RCC 7860 (cell line): ENCODE data around the gene ZDHHC5.

ENCODE experiments used
- DNase-seq: peaks from one replicate; pipeline ENCODE4 v3.0.0-alpha.2; 2015; ENCODE audit warnings: low spot score
- FAIRE-seq: peaks from 2 replicates; lab custom pipeline; 2012; peaks lifted over from hg19 to GRCh38; lab: Jason Lieb, UNC

The ZDHHC5 gene, protein sequence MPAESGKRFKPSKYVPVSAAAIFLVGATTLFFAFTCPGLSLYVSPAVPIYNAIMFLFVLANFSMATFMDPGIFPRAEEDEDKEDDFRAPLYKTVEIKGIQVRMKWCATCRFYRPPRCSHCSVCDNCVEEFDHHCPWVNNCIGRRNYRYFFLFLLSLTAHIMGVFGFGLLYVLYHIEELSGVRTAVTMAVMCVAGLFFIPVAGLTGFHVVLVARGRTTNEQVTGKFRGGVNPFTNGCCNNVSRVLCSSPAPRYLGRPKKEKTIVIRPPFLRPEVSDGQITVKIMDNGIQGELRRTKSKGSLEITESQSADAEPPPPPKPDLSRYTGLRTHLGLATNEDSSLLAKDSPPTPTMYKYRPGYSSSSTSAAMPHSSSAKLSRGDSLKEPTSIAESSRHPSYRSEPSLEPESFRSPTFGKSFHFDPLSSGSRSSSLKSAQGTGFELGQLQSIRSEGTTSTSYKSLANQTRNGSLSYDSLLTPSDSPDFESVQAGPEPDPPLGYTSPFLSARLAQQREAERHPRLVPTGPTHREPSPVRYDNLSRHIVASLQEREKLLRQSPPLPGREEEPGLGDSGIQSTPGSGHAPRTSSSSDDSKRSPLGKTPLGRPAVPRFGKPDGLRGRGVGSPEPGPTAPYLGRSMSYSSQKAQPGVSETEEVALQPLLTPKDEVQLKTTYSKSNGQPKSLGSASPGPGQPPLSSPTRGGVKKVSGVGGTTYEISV

DNA sequence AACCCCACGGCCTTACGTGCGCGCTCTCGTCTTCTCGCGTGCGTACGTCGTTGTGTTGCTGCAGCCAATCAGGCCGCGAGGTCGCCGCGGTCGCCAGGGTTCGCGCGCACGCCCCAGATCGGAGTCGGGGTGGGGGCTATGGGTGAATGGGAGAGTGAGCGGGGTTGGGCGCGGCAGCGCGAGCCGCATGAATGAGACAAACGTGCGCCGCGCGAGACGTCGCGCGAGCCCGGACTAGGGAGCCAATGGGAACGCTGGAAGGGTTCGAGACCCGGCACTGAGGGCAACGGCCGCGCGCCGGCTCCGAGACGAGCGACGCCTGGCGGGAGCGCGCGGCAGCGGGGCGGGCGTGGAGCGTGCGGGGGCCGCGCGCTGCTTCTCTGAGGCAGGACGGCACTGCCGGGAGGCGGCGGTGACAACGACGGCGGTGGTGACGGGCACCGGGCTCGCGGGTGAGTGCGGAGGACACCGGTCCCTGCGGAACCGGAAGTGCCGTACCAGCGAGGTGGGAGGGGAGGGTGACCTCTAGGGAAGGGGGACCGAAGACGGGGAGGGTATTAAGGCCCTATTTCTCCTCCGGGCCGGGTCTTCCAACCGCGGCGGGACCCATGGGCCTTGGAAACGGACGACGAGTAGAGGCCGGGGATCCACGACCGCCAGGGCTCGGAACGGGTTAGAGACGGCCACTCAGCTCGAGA, at the start of gene ZDHHC5:
Gene ZDHHC5 (plus strand): TSS at position 379 of the 698 bp plus-strand sequence. CDS start 4,977 bp downstream, outside the sequence.
- FAIRE-seq (peak; percentile 72), DNase-seq (peak; percentile 96)

DNA sequence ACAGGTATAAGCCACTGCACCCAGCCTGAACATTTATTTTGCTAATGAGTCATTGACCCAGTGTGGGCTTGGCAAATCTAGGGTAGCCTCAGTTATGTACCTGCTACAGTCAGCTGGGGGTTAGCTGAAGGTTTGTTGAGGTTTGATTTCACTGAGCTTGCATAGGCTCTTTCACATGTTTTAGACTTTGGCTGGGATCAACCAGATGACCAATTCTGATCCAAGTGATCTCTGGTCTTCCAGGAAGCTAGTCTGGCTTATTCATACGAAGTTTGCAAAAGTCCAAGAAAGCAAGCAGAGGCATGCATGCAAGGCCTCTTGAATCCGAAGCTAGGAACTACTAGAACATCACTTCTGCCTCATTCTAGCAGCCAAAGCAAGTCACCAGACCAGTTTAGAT, 49.5 kb upstream of the ZDHHC5 start:
- FAIRE-seq (no peak), DNase-seq (no peak)

DNA sequence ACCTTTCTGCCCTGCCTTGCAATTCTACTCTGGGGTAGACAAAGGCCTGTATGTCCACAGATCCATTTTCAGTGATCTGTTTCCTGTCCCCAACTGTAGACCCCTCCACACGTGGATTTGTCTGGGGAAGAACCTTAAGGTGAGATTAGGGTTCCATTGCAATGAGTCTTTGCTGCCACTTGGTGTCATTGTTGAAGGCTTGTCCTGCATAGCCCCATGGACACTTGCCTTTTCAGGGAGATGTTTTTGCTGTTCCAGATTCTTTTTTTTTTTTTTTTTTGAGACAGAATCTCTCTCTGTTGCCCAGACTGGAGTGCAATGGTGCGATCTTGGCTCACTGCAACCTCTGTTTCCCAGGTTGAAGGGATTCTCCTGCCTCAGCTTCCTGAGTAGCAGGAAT, 48.6 kb upstream of the ZDHHC5 start:
- DNase-seq (no peak), FAIRE-seq (no peak)

DNA sequence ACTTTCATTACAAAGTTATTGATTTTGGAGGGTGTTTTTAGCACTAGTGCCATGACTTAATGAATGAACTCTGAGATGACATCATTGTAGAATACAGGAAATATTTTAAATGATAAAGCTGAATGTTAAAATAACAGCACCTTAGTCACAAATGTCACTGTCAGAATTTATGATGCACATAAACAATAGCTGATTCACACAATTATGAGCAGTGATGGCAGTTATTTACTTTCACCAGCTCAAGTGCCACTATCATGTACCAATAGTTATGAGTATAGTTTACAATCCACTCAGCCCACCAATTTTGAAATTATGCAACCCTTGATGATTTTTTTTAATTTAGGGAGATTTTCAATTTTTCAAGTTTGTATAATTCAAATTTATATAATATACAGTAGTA, 47.4 kb upstream of the ZDHHC5 start:
- no peak for FAIRE-seq
- no peak for DNase-seq

DNA sequence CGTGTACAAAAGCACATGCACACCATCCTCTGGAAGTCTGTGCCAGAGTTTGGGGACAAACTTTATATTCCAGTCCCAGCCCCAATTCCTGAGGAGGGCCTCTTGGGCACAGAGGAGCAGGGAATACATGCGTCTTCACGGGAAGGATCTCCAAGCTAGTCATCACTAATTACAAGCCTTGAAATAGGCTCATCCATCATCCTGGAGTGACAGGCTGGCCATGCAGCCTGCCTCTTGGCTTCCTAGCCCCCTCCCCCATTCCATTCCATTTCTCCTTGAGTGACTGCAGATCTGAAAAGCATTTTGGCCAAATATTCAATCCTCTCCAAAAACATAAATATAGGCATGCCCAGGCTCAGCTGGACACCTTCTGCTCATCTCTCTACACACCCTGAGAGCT, 45.7 kb upstream of the ZDHHC5 start:
- no peak for DNase-seq
- no peak for FAIRE-seq

DNA sequence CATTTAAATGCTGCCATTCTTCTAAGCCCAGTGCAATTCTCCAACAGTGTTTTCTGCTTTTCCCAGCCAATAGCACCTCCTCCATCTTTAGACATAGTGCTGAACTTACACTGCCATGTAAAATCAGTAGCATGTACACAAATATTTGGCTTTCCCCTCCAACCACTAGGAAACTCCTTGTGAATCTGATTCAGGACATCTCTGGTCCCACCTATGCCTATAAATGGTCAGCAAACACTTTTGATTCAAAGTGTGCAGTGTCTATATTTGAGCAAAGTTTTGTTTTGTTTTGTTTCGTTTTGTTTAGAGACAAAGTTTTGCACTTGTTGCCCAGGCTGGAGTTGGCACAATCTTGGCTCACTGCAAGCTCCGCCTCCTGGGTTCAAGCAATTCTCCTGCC, 43.0 kb upstream of the ZDHHC5 start:
- DNase-seq = no peak
- no peak for FAIRE-seq

DNA sequence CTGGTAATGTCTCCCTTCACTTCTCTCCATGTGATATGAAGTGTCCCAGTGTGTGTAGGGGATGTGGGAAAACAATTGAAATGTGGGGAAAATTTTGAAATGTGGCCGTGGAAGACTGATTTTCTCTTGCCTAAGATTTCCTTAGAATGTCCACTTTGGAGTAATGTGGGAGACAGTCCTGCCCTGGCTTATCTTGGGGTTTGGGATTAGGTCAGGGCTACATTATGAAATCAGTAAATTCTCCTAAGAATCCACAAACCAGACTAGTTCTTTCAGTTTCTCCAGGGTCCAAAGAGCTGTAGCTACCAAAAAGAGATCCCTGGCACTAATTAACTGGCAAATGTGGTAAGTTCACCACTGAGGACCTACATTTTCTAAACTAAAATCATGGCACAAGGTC, 41.0 kb upstream of the ZDHHC5 start:
- no peak for FAIRE-seq
- DNase-seq = no peak

DNA sequence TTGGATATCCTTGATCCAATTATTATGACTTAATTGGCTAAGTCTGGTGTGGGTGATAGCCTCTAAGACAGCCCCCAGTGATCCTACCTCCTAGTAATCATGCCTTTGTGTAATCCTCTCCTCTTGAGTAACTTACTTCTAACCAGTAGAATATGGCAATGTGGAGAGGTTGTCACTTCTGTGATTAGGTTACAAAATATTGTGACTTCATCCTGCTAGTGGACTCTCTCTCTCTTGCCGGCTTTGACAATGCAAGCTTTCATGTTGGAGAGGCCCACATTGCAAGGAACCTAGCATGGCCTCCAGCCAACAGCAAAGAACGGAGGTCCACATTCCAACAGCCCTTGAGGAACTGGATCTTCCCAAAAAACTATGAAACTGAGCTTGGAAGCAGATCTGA, 37.7 kb upstream of the ZDHHC5 start:
- DNase-seq = no peak
- no peak for FAIRE-seq

DNA sequence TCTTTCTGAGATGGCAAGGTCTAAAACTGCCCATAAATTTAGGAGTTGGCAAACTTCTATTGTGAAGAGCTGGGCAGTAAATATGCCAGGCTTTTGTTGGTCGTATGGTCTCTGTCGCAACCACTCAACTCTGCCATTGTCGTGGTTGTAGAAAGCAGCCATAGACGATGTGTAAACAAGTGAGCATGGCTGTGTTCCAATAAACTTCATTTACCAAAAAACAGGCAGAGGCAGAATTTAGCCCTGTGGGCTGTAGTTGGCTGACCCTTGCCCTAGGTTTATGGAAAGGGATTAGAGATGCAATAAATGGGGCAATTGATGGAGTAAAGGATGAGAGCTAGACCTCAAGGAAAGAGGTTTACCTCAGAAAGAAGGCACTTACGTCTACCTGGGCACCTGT, 35.8 kb upstream of the ZDHHC5 start:
- DNase-seq (no peak), FAIRE-seq (no peak)

DNA sequence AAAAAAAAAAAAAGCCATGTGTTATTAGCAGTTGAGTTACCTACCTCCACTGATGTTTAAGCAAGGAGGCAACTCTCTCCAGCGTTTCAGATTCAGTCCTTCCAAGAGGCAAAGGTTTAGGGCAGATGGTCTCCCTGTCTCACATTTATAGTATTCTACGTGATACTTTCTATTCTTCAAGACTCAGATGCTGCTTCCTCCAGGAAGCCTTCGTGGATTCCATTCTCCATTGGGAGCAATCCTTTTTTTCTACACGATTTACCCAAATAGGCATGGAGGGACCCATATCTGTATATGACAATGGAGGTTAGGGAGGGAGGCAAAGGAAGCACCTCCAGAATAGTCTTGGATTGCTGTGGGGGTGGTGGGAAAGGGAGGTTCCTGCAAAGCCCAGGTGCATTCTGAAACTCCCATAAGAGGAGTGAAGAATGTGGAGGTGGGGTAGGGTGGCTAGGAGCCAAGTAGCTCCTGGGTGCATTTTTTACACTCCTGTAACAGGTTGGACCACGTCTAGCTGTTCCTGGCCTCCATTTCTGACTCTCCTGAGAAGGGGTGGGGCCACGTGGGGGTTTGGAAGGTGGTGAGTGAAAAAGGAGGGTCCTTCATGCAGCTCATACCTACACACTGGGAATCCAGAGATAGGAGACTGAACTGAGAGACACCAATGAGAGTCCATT, 34.4 kb upstream of the ZDHHC5 start:
- no peak for FAIRE-seq
- DNase-seq = no peak

DNA sequence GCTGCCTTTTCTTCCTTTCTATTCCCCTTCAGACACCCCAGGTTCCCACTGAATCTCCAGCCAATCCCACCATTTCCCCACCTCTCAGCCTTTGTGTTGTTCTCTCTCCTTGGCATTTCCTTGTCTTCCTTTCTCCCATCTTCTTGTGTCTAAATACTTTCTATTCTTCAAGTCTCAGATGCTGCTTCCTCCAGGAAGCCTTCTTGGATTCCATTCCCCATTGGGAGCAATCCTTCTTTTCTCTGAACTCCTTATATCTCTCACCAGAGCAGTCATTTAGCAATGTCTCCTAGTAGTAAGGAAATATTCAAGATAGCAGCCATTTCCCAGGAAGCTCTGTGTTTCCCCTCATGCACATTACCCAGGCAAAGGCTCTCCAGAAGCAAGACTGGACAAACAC, 33.6 kb upstream of the ZDHHC5 start:
- FAIRE-seq (no peak), DNase-seq (no peak)

DNA sequence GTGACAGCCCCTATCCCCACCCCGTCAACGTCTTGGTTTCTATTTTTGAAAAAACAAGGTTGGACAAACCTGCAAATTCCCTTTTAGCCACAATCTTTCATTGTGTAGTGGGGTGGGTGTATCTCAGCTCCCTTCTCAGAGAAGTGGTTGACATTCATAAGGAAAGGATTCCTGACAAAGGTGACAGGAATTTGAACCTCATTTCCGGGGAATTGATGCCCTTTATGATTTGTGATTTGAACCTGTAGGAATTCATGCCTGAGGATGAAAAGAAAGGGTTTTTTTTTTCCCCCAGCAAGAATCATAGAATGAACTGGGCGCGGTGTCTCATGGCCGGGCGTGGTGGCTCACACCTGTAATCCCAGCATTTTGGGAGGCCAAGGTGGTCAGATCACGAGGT, 32.7 kb upstream of the ZDHHC5 start:
- no peak for DNase-seq
- no peak for FAIRE-seq

DNA sequence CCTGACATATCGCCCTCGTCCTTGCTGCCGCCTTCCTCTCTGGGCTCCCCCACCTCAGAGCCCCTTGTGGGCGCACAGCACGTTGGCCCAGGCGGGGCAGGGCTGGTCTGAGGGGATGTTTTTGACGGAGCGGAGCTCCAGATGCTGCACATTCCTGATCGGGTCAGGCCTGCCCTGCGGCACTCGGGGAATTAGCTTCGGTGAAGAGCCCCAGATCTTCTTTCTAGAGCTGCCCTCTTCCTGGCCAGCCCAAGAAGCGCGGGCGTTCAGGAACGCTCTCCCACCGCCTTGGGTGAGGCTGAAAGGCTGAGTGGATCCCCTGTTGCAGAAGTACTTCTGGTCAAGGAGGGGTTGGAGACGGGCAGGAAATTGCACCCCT, 30.3 kb upstream of the ZDHHC5 start:
- FAIRE-seq (no peak), DNase-seq (no peak)

DNA sequence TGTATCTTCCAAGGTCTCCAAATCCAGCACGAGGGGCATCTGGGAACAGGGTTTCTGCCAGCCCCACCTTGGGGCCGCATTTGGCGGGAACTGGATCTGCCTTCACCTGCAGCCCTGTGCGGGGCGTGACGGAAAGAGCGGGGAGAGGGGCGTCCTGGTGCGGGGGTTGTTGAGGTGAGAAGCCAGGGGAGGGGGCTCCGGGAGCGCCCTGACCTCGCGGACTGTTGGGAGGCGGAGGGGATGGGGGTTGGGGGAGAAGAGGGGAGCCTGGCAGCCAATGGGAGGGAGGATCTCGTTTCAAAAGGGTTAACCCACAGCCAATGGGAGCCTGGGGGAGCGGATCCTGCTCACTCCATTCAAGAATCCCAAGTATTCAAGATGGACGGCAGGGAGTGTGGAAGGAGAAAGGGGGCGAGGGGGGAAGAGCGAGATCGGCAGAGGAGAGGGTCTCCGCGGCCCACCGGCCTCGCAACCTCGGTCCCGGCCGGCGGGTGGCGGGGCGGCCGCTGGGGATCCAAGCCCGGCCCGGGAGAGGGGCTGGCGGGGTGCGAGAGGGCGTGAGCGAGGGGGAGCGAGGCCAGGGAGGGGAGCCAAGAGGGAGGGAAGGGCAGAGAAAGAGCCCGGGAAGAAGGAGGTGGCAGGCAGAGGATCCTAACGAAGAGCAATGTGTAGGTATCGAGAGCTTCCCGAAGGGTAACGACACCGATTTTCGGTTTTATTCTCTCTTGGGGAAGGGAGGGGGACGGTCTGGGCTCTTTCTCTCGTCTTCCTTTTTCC, 29.7 kb upstream of the ZDHHC5 start:
- DNase-seq = peak; percentile 27
- no peak for FAIRE-seq

DNA sequence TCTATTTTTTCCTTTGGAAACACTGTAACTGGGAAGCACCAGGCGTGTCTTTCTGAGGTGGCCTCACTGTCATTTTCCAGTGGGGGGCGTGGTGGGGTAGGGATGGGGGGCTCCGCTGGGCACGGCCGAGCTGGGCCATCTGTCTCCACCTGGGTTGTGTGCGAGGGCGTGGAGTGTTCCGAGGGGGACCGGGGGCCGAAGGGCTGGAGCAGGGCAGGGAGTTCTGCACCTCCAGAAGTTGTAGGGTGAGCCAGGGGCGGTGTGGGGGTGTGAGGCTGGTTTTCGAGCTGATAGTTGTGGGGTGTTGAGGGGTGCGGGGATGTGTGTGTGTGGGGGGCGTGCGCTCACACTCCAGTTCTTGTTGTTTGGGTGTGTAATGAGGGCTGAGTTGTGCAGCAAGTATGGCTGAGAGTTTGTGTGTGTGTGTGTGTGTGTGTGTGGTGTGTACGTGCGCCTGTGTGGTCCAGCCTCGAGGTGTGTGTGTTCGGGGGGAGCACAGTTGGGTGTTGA, 29.0 kb upstream of the ZDHHC5 start:
- FAIRE-seq (no peak), DNase-seq (no peak)

DNA sequence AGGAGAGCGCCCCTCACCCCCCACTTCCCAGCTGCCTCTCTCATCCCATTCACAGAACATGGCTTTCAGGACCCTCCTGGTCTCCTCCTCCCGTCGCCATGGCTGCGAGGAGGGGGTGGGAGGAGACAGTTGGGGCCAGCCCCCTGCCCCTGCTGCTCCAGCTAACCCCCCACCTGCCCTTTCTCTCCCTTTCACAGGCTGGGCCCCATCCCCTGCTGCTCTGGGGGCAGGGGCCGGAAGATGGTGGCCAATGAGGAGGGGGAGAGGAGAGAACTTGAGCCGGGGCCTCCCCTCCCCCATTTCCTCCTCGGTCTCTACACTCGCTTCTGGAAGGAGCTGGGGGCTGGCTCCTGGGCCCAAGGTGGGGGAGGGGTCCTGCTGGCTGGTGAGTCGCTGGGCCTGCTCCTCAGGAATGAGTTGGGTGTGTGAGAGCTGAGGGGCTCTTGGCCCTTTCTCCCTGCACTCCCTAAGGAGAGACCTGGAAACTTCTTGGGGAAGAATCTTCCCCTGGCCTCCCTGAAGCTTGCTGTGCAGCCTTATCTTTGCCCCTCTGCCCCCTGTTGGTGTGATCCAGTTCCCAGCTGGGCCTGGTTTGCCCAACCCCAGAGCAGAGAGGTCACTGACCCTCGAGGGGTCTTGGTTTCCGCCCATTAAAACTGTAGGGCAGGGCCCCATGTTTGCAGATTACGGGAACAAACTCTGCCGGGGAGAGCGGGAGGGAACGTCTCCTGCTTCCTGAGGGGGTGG, 28.4 kb upstream of the ZDHHC5 start:
- FAIRE-seq = no peak
- DNase-seq = no peak

DNA sequence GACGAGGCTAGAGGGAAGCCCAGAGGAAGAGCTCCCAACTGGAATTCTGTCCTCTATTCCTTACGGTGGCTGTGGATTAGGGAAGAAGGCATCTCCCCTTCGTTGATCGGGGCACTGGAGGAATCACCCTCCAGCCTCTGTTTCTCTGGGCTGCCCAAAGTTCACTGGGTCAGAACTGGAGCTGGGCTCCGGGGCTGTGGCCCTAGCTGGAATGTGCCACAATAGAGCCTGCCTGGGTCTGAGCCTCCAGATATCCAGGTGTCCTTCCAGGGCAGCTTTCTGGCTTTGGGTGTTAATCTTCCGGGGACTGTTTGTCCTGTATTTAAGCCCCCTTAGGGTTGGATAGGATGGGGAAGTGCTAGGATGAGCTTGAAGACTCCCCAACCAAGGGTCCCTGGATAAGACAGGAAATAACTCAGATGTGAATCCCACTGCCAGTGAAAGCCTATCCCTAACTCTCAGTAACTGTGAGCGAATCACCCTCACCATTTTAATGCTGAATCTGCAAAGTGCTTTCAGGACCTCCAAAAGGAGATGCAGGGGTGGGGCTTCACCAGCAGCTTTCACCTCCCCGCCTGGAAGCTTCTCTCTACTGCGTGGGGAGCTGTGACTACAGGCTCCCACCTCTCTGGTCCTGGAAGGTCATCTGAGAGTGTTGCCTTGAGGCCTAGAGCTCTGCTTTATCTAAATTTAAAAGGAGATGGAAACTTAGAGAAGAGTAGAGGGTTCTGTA, 27.7 kb upstream of the ZDHHC5 start:
- no peak for FAIRE-seq
- DNase-seq = no peak

DNA sequence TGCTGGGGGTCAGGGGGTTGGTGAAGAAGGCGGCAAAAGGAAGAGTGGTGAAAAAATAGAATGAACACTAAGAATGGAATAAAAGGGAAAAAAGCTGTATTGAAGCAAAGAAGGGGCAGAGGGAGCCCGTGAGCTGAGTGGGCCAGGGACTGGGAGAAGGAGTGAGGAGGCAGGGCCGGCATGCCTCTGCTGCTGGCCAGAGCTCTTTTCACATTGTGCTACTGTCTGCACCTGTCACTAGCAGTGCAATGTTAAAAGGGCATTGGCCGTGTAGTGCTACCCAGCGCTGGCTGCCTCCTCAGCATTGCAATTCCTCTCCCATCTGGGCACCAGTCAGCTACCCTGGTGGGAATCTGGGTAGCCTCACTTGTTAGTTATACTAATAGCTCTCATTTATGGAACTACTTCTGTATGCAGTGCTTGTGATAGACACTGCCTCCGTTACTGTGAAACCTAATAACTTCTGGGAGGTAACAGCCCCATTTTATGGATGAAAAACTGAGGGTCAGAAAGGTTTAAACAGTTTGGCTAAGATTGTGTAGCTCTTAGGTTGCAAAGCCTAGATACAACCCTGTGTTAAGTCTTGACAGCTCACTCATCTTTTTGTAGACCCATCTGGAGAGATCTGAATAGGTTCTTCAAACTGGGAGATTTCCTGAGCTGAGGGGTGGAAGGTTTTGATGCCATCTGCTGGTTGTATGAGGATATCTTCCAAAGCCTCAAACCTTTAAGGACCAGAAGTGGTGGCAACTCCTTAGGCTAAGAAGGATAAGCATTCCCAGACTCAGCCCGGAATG, 26.7 kb upstream of the ZDHHC5 start:
- DNase-seq = peak; percentile 14
- peak; percentile 2 for FAIRE-seq
